Stromal cell of bone marrow (primary cell): ENCODE results near the gene KNDC1.

Experiments
- DNase-seq: peaks from one replicate; pipeline ENCODE4 v3.0.0-alpha.2; 2012; ENCODE audit warnings: low read depth

Gene KNDC1

GRCh38 chr10:133195096-133195495 lies 35.1 kb downstream of the KNDC1 start:
- DNase-seq, result no peak

GRCh38 chr10:133195611-133196010 lies 35.6 kb downstream of the KNDC1 start:
- no peak for DNase-seq

- DNase-seq, result no peak
Measured at GRCh38 chr10:133196221-133196915, 36.3 kb downstream of the KNDC1 start.

- no peak for DNase-seq
Measured at GRCh38 chr10:133196936-133197758, 37.1 kb downstream of the KNDC1 start.

GRCh38 chr10:133197786-133198185 lies 37.8 kb downstream of the KNDC1 start:
- DNase-seq, result no peak

- DNase-seq, result no peak
Measured at GRCh38 chr10:133198206-133198605, 38.2 kb downstream of the KNDC1 start.

GRCh38 chr10:133198621-133199487 lies 38.8 kb downstream of the KNDC1 start:
- DNase-seq, result no peak

- DNase-seq, result no peak
Measured at GRCh38 chr10:133199488-133199885, 39.5 kb downstream of the KNDC1 start.

GRCh38 chr10:133199992-133200611 lies 40.1 kb downstream of the KNDC1 start:
- no peak for DNase-seq

- no peak for DNase-seq
Measured at GRCh38 chr10:133200621-133201031, 40.6 kb downstream of the KNDC1 start.

- DNase-seq, result no peak
Measured at GRCh38 chr10:133201151-133201947, 41.3 kb downstream of the KNDC1 start.

- no peak for DNase-seq
Measured at GRCh38 chr10:133201948-133202725, 42.1 kb downstream of the KNDC1 start.

- DNase-seq, result no peak
Measured at GRCh38 chr10:133202778-133203651, 43.0 kb downstream of the KNDC1 start.

- DNase-seq, result no peak
Measured at GRCh38 chr10:133203652-133204195, 43.7 kb downstream of the KNDC1 start.

GRCh38 chr10:133204226-133205015 lies 44.4 kb downstream of the KNDC1 start:
- no peak for DNase-seq

GRCh38 chr10:133205146-133205545 lies 45.1 kb downstream of the KNDC1 start:
- no peak for DNase-seq

- no peak for DNase-seq
Measured at GRCh38 chr10:133206356-133207040, 46.5 kb downstream of the KNDC1 start.
